Stimulated activated memory B cell treated with anti-CD40 and anti-IgM and Interleukin-4, amounts not matched to agents 10 μg/mL and 1 μg/mL and 100 μg/mL, for 72 hours (primary cell): ENCODE results near the gene RAB5IF.
"Not testable (repeated sequence)": the region's sequence is repeated elsewhere in the genome, so short reads cannot be mapped to it uniquely, and the experiment has no call there.

Source experiments
- ATAC-seq: fragments of 150-1000 bp; cut with Tn5 transposase; 2 replicates; pipeline ENCODE4 v1.10.0; 2021
- H3K27ac Mint-ChIP-seq: one replicate; pipeline ENCODE4 v1.8.0; 2022; ENCODE audit warnings: mild to moderate bottlenecking, mixed read lengths
- H3K27me3 Mint-ChIP-seq: one replicate; pipeline ENCODE4 v1.8.0; 2022; ENCODE audit warnings: mixed read lengths
- H3K36me3 Mint-ChIP-seq: one replicate; pipeline ENCODE4 v1.8.0; 2022; ENCODE audit warnings: mixed read lengths
- H3K4me1 Mint-ChIP-seq: one replicate; pipeline ENCODE4 v1.8.0; 2022; ENCODE audit warnings: mixed read lengths
- H3K4me3 Mint-ChIP-seq: one replicate; pipeline ENCODE4 v1.8.0; 2022; ENCODE audit warnings: mild to moderate bottlenecking, moderate library complexity, mixed read lengths
- H3K9me3 Mint-ChIP-seq: one replicate; pipeline ENCODE4 v1.8.0; 2022; ENCODE audit warnings: mixed read lengths

RAB5IF gene

GRCh38 chr20:36632487-36633284 lies 27.1 kb downstream of the RAB5IF start:
- H3K27me3 Mint-ChIP-seq, result no peaks in the 10 kb centered on the region
- peak; percentile 10 for ATAC-seq
- no peaks in the 10 kb centered on the region for H3K36me3 Mint-ChIP-seq
- H3K4me1 Mint-ChIP-seq, result peaks cover 10% of the 10 kb centered on the region
- no peaks in the 10 kb centered on the region for H3K9me3 Mint-ChIP-seq
- no peak overlapping the region for H3K4me3 Mint-ChIP-seq
- H3K27ac Mint-ChIP-seq, result no peak overlapping the region

DNA sequence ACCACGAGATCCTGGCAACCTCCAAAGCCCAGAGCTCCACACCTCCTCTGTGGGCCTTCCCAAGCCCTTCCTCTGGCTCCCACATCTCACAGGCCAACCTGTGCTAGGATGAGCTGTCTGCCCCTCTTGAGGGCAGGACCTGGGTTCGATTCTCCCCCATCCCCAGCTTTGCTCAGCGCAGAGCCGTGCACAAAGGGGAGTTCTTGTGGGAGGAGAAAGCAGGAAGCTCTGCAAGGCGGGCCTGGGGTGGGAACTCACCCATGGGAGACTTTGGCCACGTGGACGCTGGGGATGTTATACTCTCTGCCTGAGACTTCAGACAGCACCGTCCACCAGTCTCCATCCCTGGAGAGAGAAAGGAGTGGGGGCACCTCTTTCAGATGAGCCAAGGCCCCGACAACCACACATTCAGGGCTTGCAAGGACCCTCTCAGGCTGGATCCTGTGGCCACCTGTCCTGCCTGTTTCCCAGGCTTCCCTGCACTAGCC lies 27.8 kb downstream of the RAB5IF start:
- H3K9me3 Mint-ChIP-seq, result no peaks in the 10 kb centered on the region
- no peaks in the 10 kb centered on the region for H3K27me3 Mint-ChIP-seq
- no peaks in the 10 kb centered on the region for H3K36me3 Mint-ChIP-seq
- peaks cover 10% of the 10 kb centered on the region for H3K4me1 Mint-ChIP-seq
- ATAC-seq, result no peak
- H3K4me3 Mint-ChIP-seq, result no peak overlapping the region
- H3K27ac Mint-ChIP-seq, result no peak overlapping the region

DNA sequence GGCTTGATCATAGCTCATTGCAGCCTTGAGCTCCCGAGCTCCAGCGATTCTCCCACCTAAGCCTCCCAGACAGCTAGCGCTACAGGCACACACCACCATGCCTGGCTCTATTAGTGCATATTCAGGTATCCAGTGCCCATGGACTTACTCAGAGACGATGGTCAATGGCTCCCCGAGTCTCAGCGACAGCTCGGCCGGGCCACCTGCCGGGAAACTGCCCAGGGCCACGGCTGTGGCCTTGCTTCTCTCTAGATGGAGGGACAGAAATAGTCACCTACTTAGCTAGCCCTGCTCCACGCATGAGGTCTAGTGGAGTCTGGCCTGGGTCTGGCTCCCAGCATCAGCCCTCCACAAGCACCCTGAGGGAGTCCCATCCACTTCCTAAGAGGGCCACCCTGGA lies 28.8 kb downstream of the RAB5IF start:
- Mint-ChIP-seq H3K27ac (no peak overlapping the region), H3K4me1 (peaks cover 10% of the 10 kb centered on the region), H3K9me3 (no peaks in the 10 kb centered on the region), H3K4me3 (no peak overlapping the region), H3K27me3 (no peaks in the 10 kb centered on the region), H3K36me3 (no peaks in the 10 kb centered on the region)
- ATAC-seq, result no peak

DNA sequence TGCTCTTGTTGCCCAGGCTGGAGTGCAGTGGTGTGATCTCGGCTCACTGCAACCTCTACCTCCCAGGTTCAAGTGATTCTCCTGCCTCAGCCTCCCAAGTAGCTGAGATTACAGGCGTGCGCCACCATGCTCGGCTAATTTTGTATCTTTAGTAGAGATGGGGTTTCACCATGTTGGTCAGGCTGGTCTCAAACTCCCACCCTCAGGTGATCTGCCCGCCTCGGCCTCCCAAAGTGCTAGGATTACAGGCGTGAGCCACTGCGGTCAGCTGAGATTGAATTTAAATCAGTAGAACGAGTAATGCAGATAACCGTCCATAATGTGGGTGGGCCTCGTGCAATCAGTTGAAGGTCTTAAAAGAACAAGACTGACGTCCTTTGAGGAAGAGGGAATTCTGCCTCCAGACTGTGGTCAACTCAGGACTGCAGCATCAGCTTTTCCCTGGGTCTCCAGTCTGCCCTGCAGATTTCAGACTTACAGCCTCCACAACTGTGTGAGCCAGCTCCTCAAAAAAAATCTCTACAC lies 33.4 kb downstream of the RAB5IF start:
- not testable (repeated sequence) for H3K4me1 Mint-ChIP-seq, ATAC-seq, H3K27me3 Mint-ChIP-seq, H3K9me3 Mint-ChIP-seq, H3K27ac Mint-ChIP-seq, H3K36me3 Mint-ChIP-seq, H3K4me3 Mint-ChIP-seq

GRCh38 chr20:36641506-36641843 lies 35.9 kb downstream of the RAB5IF start:
- H3K36me3 Mint-ChIP-seq, result no peaks in the 10 kb centered on the region
- no peaks in the 10 kb centered on the region for H3K27me3 Mint-ChIP-seq
- no peak overlapping the region for H3K4me3 Mint-ChIP-seq
- no peak for ATAC-seq
- H3K4me1 Mint-ChIP-seq, result peaks cover 24% of the 10 kb centered on the region
- H3K27ac Mint-ChIP-seq, result no peak overlapping the region
- no peaks in the 10 kb centered on the region for H3K9me3 Mint-ChIP-seq

DNA sequence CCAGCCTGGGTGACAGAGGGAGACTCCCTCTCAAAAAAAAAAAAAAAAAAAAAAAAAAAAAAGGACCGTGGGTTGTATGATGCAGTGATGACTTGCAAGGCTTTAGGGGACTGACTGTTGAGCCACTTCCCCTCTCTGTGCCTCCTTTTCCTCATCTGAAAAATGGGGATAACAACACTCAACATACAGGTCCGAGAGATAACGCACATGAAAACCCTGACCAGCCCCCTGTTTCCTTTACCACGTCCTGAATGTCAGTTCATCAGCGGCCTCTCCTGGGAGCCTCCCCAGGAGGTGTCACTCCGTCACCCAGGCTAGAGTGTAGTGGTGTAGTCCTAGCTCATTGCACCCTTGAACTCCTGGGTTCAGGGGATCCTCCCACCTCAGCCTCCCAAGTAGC lies 36.6 kb downstream of the RAB5IF start:
- Mint-ChIP-seq H3K9me3 (no peaks in the 10 kb centered on the region), H3K36me3 (no peaks in the 10 kb centered on the region), H3K27me3 (no peaks in the 10 kb centered on the region), H3K4me3 (no peak overlapping the region), H3K27ac (no peak overlapping the region), H3K4me1 (peaks cover 24% of the 10 kb centered on the region)
- no peak for ATAC-seq

- Mint-ChIP-seq H3K36me3 (no peaks in the 10 kb centered on the region), H3K27ac (peak overlapping the region; percentile 84), H3K4me3 (no peak overlapping the region), H3K4me1 (peaks cover 24% of the 10 kb centered on the region), H3K27me3 (no peaks in the 10 kb centered on the region), H3K9me3 (no peaks in the 10 kb centered on the region)
- ATAC-seq, result peak; percentile 27
Observed at GRCh38 chr20:36644032-36644705, 38.6 kb downstream of the RAB5IF start.

- Mint-ChIP-seq H3K9me3 (no peaks in the 10 kb centered on the region), H3K4me3 (peak overlapping the region; percentile 20), H3K27me3 (no peaks in the 10 kb centered on the region), H3K27ac (peak overlapping the region; percentile 84), H3K36me3 (no peaks in the 10 kb centered on the region), H3K4me1 (peaks cover 24% of the 10 kb centered on the region)
- no peak for ATAC-seq
Observed at GRCh38 chr20:36644706-36645095, 39.1 kb downstream of the RAB5IF start.

GRCh38 chr20:36645353-36645752 lies 39.8 kb downstream of the RAB5IF start:
- Mint-ChIP-seq H3K27me3 (no peaks in the 10 kb centered on the region), H3K27ac (peak overlapping the region; percentile 84), H3K4me1 (peaks cover 24% of the 10 kb centered on the region), H3K9me3 (no peaks in the 10 kb centered on the region), H3K4me3 (peak overlapping the region; percentile 63), H3K36me3 (no peaks in the 10 kb centered on the region)
- ATAC-seq, result no peak

GRCh38 chr20:36645998-36646397 lies 40.4 kb downstream of the RAB5IF start, which contains the start of gene SLA2:
SLA2 (minus strand) TSS chr20:36646196; CDS start chr20:36641335, 4,861 bp downstream.
- peaks cover 24% of the 10 kb centered on the region for H3K4me1 Mint-ChIP-seq
- peak; percentile 91 for ATAC-seq
- peak within 1 kb of the TSS; percentile 63 for H3K4me3 Mint-ChIP-seq
- H3K27me3 Mint-ChIP-seq, result no peaks in the 10 kb centered on the region
- H3K9me3 Mint-ChIP-seq, result no peaks in the 10 kb centered on the region
- H3K27ac Mint-ChIP-seq, result peak within 1 kb of the TSS; percentile 84
- no peaks in the 10 kb centered on the region for H3K36me3 Mint-ChIP-seq

DNA sequence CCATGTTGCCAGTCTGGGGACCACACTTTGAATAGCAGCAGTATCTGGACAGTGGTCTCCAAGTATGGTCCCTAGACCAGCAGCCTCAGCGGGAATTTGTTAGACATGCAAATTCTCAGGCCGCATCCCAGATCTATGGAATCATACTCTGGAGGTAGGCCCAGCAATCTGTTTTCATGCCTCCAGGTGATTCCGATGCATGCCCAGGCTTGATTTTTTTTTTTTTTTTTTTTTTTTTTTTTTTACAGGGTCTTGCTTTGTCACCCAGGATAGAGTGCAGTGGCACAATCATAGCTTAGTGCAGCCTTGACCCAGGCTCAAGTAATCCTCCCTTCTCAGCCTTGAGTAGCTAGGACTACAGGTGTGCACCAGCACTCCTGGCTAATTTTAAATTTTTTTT lies 41.1 kb downstream of the RAB5IF start:
- Mint-ChIP-seq H3K4me3 (no peak overlapping the region), H3K36me3 (no peaks in the 10 kb centered on the region), H3K4me1 (peaks cover 24% of the 10 kb centered on the region), H3K27ac (peak overlapping the region; percentile 84), H3K27me3 (no peaks in the 10 kb centered on the region), H3K9me3 (no peaks in the 10 kb centered on the region)
- no peak for ATAC-seq

DNA sequence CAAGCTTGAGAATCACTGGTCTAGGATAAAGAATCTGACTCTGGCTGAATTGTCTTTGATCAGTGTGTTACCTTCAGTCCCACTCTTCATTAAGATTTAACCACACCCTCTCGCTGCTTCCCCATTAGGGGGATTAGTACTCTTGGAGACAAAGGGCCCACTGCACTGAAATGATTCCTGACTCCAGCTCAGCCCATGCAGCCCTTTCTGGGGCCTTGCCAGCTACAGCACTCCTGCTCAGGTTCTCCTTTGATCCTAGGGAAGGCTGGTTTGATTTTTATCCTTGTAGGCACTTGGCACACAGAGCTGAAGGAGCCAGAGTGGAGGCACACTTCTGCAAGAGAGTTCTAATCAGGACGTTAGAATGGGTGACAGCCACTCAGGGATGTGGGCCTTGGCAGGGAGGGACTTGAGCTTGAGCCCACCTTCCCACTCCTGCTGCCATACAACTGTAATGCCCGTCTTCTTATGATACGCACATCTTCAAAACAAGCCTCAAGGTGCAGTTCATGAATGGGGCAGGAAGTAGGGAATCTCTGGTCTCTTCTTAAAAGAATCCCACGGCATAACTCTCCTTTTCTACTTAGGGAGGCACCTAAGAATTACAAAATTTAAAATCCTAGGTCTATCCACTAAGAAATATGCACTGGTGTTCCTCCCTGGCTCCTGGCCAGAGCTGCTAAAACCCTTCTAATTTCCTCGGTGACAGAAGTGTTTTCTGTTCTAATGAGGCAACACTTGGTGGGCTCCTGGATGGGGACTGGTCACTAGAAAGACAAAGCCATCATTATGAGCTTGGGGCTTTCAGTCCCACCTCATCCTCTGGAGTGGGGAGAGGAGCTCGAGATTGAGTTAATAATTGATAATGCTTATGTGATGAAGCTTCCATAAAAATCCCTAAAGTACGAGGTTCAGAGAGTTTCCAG lies 41.9 kb downstream of the RAB5IF start:
- no peaks in the 10 kb centered on the region for H3K9me3 Mint-ChIP-seq
- no peaks in the 10 kb centered on the region for H3K27me3 Mint-ChIP-seq
- H3K4me3 Mint-ChIP-seq, result no peak overlapping the region
- H3K36me3 Mint-ChIP-seq, result no peaks in the 10 kb centered on the region
- no peak for ATAC-seq
- H3K4me1 Mint-ChIP-seq, result peaks cover 24% of the 10 kb centered on the region
- peak overlapping the region; percentile 84 for H3K27ac Mint-ChIP-seq

DNA sequence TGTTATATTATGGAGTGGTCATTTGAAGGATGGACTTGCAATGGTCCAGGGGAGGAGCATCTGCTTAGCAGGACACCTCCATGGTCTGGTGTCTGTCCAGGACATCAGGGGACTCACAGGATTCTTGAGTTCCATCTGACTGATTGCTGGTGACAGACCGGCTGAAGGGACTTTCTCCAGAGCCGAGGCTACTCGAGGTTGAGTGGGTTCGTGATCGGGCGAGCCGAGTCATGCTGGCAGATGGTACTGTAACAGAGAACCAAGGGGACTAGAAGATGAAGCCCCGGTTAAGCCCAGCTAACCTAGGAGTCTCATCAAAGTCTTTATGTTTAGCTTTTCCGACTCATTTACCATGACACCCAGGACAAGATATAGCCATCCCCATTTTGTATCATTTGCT lies 47.9 kb downstream of the RAB5IF start:
- ATAC-seq, result no peak
- Mint-ChIP-seq H3K9me3 (no peaks in the 10 kb centered on the region), H3K4me1 (no peaks in the 10 kb centered on the region), H3K36me3 (peaks cover 10% of the 10 kb centered on the region), H3K27ac (no peak overlapping the region), H3K4me3 (no peak overlapping the region), H3K27me3 (no peaks in the 10 kb centered on the region)

DNA sequence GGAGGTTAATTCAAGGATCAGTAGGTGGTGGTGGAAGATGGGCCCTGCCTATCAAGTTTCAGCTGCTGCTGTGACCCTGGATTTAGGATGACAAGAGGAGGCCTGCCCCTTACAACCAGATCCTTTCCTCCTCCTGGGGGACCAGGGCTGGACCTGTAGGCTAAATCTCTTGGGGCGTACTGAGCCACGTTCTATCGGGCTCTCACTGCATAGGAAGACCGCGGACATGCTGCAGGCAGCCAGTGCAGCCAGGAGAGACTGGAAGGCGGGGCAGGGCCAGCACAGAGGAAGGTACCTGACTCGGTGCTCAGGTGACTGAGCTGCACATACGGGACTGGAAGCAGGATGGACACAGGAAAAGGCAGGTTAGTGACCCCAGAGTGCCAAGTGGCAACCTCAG lies 48.9 kb downstream of the RAB5IF start:
- peaks cover 10% of the 10 kb centered on the region for H3K36me3 Mint-ChIP-seq

DNA sequence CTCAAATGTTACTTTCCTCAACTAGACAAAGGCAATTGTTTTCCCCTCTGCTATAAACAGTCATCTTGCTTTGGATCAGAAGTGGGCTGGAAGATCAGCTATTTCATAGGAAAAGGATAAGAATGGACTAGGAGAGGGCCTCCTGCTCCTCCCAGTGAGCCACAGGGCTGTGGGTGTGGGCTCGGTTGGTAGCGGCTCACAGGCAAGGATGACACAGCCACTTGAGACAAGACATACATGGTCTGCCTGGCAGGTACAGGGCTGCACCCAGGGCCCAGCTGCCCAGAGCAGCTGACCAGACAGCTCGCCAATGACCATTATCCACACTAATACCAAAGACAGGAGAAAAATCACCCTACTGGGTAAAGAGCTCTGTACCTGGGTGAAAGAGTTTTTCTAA lies 49.4 kb downstream of the RAB5IF start:
- H3K27me3 Mint-ChIP-seq, result no peaks in the 10 kb centered on the region
- H3K36me3 Mint-ChIP-seq, result peaks cover 13% of the 10 kb centered on the region
- H3K27ac Mint-ChIP-seq, result no peak overlapping the region
- H3K4me1 Mint-ChIP-seq, result no peaks in the 10 kb centered on the region
- H3K9me3 Mint-ChIP-seq, result no peaks in the 10 kb centered on the region
- ATAC-seq, result no peak
- H3K4me3 Mint-ChIP-seq, result no peak overlapping the region

More for the DNA sequence above, 48.9 kb downstream of the RAB5IF start:
- Mint-ChIP-seq H3K4me1 (no peaks in the 10 kb centered on the region), H3K27me3 (no peaks in the 10 kb centered on the region), H3K9me3 (no peaks in the 10 kb centered on the region), H3K4me3 (no peak overlapping the region), H3K27ac (no peak overlapping the region)
- no peak for ATAC-seq
